ENCODE results near the gene RNASE1. TPM values are rescaled to one million over a fixed set of nuclear protein-coding genes. Genes with fewer than 3 reads are reported as not detected.

RNASE1 gene
- total and polyA plus RNA-seq, 9 of the 15 experiments (the other 6 are each of a cell fraction or from before 2014, with no cell fraction given), result 6.4 to 33.3 (median 13.9) TPM

DNA sequence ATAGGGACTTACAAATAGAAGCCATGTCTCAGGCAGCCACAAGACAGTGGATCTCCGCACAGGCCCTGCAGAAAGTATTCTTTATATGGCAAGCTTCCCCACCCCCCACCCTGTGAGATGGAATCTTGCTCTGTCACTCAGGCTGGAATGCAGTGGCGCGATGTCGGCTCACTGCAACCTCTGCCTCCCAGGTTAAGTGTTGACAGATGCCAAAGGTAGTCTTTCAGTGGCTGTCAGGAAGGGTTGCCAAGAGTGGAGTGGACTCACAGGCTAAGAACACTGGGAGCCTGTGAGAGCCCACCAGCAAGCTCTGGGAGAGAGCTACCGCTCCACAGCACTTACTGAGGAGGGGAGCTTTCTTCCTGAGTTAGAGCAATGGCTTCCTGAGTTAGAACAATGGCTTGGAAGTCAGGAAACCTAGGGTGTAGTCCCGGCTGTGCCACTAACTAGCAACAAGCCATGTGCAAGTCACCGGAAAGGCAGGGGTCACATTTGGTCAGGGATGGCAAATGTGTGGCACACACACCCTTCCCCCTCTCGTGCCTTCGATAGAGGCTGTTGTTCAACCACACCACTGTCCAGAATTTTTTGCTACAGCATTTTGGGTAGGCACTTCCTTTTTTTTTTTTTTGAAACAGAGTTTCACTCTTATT lies 2.6 kb downstream of the RNASE1 start (continued):
- TF ChIP-seq, protein P1, sequence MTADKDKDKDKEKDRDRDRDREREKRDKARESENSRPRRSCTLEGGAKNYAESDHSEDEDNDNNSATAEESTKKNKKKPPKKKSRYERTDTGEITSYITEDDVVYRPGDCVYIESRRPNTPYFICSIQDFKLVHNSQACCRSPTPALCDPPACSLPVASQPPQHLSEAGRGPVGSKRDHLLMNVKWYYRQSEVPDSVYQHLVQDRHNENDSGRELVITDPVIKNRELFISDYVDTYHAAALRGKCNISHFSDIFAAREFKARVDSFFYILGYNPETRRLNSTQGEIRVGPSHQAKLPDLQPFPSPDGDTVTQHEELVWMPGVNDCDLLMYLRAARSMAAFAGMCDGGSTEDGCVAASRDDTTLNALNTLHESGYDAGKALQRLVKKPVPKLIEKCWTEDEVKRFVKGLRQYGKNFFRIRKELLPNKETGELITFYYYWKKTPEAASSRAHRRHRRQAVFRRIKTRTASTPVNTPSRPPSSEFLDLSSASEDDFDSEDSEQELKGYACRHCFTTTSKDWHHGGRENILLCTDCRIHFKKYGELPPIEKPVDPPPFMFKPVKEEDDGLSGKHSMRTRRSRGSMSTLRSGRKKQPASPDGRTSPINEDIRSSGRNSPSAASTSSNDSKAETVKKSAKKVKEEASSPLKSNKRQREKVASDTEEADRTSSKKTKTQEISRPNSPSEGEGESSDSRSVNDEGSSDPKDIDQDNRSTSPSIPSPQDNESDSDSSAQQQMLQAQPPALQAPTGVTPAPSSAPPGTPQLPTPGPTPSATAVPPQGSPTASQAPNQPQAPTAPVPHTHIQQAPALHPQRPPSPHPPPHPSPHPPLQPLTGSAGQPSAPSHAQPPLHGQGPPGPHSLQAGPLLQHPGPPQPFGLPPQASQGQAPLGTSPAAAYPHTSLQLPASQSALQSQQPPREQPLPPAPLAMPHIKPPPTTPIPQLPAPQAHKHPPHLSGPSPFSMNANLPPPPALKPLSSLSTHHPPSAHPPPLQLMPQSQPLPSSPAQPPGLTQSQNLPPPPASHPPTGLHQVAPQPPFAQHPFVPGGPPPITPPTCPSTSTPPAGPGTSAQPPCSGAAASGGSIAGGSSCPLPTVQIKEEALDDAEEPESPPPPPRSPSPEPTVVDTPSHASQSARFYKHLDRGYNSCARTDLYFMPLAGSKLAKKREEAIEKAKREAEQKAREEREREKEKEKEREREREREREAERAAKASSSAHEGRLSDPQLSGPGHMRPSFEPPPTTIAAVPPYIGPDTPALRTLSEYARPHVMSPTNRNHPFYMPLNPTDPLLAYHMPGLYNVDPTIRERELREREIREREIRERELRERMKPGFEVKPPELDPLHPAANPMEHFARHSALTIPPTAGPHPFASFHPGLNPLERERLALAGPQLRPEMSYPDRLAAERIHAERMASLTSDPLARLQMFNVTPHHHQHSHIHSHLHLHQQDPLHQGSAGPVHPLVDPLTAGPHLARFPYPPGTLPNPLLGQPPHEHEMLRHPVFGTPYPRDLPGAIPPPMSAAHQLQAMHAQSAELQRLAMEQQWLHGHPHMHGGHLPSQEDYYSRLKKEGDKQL (CRISPR knock-in tag; IDR thresholded peaks at IDR 0.05; ENCODE audit: borderline replicate concordance), result no peak
- TF ChIP-seq HMG20B (CRISPR knock-in tag; IDR thresholded peaks at IDR 0.05) (no peak), CXXC5 (CRISPR knock-in tag; IDR thresholded peaks at IDR 0.05) (peak; percentile 31; the same call in 1 of the 2 replicates), ZNF174 (CRISPR knock-in tag; IDR thresholded peaks at IDR 0.05) (no peak), ATF1 (CRISPR knock-in tag; IDR thresholded peaks at IDR 0.05) (no peak), ATF1 (tag; IDR thresholded peaks at IDR 0.05) (peak; percentile 27; the same call in 1 of the 2 replicates), DACH1 (IDR thresholded peaks at IDR 0.05; ENCODE audit: partially characterized antibody) (no peak), XRCC3 (IDR thresholded peaks at IDR 0.05) (no peak), ZNF785 (CRISPR knock-in tag; IDR thresholded peaks at IDR 0.05) (no peak), ZNF76 (CRISPR knock-in tag; IDR thresholded peaks at IDR 0.05; ENCODE audit: borderline replicate concordance) (no peak), RBM25 (IDR thresholded peaks at IDR 0.05; ENCODE audit: low read depth, low read length, severe bottlenecking) (no peak)
- TF ChIP-seq, protein P2, sequence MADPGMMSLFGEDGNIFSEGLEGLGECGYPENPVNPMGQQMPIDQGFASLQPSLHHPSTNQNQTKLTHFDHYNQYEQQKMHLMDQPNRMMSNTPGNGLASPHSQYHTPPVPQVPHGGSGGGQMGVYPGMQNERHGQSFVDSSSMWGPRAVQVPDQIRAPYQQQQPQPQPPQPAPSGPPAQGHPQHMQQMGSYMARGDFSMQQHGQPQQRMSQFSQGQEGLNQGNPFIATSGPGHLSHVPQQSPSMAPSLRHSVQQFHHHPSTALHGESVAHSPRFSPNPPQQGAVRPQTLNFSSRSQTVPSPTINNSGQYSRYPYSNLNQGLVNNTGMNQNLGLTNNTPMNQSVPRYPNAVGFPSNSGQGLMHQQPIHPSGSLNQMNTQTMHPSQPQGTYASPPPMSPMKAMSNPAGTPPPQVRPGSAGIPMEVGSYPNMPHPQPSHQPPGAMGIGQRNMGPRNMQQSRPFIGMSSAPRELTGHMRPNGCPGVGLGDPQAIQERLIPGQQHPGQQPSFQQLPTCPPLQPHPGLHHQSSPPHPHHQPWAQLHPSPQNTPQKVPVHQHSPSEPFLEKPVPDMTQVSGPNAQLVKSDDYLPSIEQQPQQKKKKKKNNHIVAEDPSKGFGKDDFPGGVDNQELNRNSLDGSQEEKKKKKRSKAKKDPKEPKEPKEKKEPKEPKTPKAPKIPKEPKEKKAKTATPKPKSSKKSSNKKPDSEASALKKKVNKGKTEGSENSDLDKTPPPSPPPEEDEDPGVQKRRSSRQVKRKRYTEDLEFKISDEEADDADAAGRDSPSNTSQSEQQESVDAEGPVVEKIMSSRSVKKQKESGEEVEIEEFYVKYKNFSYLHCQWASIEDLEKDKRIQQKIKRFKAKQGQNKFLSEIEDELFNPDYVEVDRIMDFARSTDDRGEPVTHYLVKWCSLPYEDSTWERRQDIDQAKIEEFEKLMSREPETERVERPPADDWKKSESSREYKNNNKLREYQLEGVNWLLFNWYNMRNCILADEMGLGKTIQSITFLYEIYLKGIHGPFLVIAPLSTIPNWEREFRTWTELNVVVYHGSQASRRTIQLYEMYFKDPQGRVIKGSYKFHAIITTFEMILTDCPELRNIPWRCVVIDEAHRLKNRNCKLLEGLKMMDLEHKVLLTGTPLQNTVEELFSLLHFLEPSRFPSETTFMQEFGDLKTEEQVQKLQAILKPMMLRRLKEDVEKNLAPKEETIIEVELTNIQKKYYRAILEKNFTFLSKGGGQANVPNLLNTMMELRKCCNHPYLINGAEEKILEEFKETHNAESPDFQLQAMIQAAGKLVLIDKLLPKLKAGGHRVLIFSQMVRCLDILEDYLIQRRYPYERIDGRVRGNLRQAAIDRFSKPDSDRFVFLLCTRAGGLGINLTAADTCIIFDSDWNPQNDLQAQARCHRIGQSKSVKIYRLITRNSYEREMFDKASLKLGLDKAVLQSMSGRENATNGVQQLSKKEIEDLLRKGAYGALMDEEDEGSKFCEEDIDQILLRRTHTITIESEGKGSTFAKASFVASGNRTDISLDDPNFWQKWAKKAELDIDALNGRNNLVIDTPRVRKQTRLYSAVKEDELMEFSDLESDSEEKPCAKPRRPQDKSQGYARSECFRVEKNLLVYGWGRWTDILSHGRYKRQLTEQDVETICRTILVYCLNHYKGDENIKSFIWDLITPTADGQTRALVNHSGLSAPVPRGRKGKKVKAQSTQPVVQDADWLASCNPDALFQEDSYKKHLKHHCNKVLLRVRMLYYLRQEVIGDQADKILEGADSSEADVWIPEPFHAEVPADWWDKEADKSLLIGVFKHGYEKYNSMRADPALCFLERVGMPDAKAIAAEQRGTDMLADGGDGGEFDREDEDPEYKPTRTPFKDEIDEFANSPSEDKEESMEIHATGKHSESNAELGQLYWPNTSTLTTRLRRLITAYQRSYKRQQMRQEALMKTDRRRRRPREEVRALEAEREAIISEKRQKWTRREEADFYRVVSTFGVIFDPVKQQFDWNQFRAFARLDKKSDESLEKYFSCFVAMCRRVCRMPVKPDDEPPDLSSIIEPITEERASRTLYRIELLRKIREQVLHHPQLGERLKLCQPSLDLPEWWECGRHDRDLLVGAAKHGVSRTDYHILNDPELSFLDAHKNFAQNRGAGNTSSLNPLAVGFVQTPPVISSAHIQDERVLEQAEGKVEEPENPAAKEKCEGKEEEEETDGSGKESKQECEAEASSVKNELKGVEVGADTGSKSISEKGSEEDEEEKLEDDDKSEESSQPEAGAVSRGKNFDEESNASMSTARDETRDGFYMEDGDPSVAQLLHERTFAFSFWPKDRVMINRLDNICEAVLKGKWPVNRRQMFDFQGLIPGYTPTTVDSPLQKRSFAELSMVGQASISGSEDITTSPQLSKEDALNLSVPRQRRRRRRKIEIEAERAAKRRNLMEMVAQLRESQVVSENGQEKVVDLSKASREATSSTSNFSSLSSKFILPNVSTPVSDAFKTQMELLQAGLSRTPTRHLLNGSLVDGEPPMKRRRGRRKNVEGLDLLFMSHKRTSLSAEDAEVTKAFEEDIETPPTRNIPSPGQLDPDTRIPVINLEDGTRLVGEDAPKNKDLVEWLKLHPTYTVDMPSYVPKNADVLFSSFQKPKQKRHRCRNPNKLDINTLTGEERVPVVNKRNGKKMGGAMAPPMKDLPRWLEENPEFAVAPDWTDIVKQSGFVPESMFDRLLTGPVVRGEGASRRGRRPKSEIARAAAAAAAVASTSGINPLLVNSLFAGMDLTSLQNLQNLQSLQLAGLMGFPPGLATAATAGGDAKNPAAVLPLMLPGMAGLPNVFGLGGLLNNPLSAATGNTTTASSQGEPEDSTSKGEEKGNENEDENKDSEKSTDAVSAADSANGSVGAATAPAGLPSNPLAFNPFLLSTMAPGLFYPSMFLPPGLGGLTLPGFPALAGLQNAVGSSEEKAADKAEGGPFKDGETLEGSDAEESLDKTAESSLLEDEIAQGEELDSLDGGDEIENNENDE (IDR thresholded peaks at IDR 0.05; ENCODE audit: low read depth, low read length), result no peak

Measured in K562 (cell line).